ENCODE data around the gene PINLYP. TPM values are rescaled to one million over a fixed set of nuclear protein-coding genes. Genes with fewer than 3 reads are reported as not detected.

The PINLYP gene
- total RNA-seq, 1 donor: 0.72 TPM

- Histone ChIP-seq H3K36me3 (ENCODE audit: insufficient read depth, low read length) (peaks cover 48% of the 10 kb centered on the region), H4K20me1 (ENCODE audit: insufficient read depth, low read length) (peaks cover 28% of the 10 kb centered on the region), H3K27ac (ENCODE audit: low read depth, low read length) (peak overlapping the region; percentile 99), H3K4me2 (ENCODE audit: insufficient read depth, low read length) (peak overlapping the region; percentile 96), H3K79me2 (ENCODE audit: insufficient read depth, low read length) (peaks cover 83% of the 10 kb centered on the region), H3K4me1 (ENCODE audit: insufficient read depth, low read length) (peaks cover 26% of the 10 kb centered on the region), H3K9me3 (ENCODE audit: low read depth, low read length) (no peaks in the 10 kb centered on the region), H3K4me3 (ENCODE audit: insufficient read depth, low read length) (peak overlapping the region; percentile 85), H2AFZ (ENCODE audit: low read length) (no peak overlapping the region), H3K27me3 (ENCODE audit: insufficient read depth, low read length) (no peaks in the 10 kb centered on the region)
- no peak for TF ChIP-seq CTCF (IDR thresholded peaks at IDR 0.05; ENCODE audit: extremely low read depth, low read depth, low read length)
- peak; percentile 13 for DNase-seq (ENCODE audit: insufficient read length, low spot score, missing footprints)
Measured at GRCh38 chr19:43594081-43594697, 18.6 kb downstream of the PINLYP start.

GRCh38 chr19:43594710-43595604 is 19.4 kb downstream of the PINLYP start:
- Histone ChIP-seq H3K79me2 (ENCODE audit: insufficient read depth, low read length) (peaks cover 86% of the 10 kb centered on the region), H3K36me3 (ENCODE audit: insufficient read depth, low read length) (peaks cover 50% of the 10 kb centered on the region), H3K4me2 (ENCODE audit: insufficient read depth, low read length) (peak overlapping the region; percentile 96), H3K4me1 (ENCODE audit: insufficient read depth, low read length) (peaks cover 26% of the 10 kb centered on the region), H3K27ac (ENCODE audit: low read depth, low read length) (peak overlapping the region; percentile 99), H3K27me3 (ENCODE audit: insufficient read depth, low read length) (no peaks in the 10 kb centered on the region), H4K20me1 (ENCODE audit: insufficient read depth, low read length) (peaks cover 28% of the 10 kb centered on the region), H2AFZ (ENCODE audit: low read length) (peak overlapping the region; percentile 56), H3K4me3 (ENCODE audit: insufficient read depth, low read length) (peak overlapping the region; percentile 85), H3K9me3 (ENCODE audit: low read depth, low read length) (no peaks in the 10 kb centered on the region)
- DNase-seq (ENCODE audit: insufficient read length, low spot score, missing footprints): peak; percentile 94
- TF ChIP-seq CTCF (IDR thresholded peaks at IDR 0.05; ENCODE audit: extremely low read depth, low read depth, low read length): peak; percentile 83

GRCh38 chr19:43595605-43595998 is 20.0 kb downstream of the PINLYP start:
- Histone ChIP-seq H3K36me3 (ENCODE audit: insufficient read depth, low read length) (peaks cover 44% of the 10 kb centered on the region), H3K9me3 (ENCODE audit: low read depth, low read length) (no peaks in the 10 kb centered on the region), H3K4me3 (ENCODE audit: insufficient read depth, low read length) (peak overlapping the region; percentile 85), H3K79me2 (ENCODE audit: insufficient read depth, low read length) (peaks cover 80% of the 10 kb centered on the region), H3K27me3 (ENCODE audit: insufficient read depth, low read length) (no peaks in the 10 kb centered on the region), H4K20me1 (ENCODE audit: insufficient read depth, low read length) (peaks cover 24% of the 10 kb centered on the region), H3K4me2 (ENCODE audit: insufficient read depth, low read length) (peak overlapping the region; percentile 96), H3K4me1 (ENCODE audit: insufficient read depth, low read length) (peaks cover 26% of the 10 kb centered on the region), H3K27ac (ENCODE audit: low read depth, low read length) (peak overlapping the region; percentile 99), H2AFZ (ENCODE audit: low read length) (peak overlapping the region; percentile 56)
- DNase-seq (ENCODE audit: insufficient read length, low spot score, missing footprints): no peak
- no peak for TF ChIP-seq CTCF (IDR thresholded peaks at IDR 0.05; ENCODE audit: extremely low read depth, low read depth, low read length)

Measured in osteoblast (primary cell).